IMR-90 (cell line): ENCODE data around the gene OR8B2. TPM values are rescaled to one million over a fixed set of nuclear protein-coding genes. Genes with fewer than 3 reads are reported as not detected.
A peak's percentile ranks its signal among the peaks of the same experiment; 100 is the strongest.
"Not testable (repeated sequence)": the region's sequence is repeated elsewhere in the genome, so short reads cannot be mapped to it uniquely, and the experiment has no call there.

ENCODE experiments used
- ATAC-seq: fragments of 200-7000 bp; cut with Tn5 transposase; 2 replicates; pipeline ENCODE4 v1.9.1; 2020; ENCODE audit warnings: low read depth, mild to moderate bottlenecking, moderate library complexity
- BruUV-seq: library from RNA; stranded (reverse); fragments of 400-500 nt; replicated peaks from 2 replicates; lab custom pipeline; 2021; lab: Mats Ljungman, UMichigan
- CTCF ChIA-PET: fragments of 300-600 bp; formaldehyde crosslinking; extraction: SDS; loops from one replicate; lab custom pipeline; 2021; ENCODE audit warnings: antibody characterized with exemption; lab: Yijun Ruan, JAX
- POLR2A ChIA-PET: fragments of 300-600 bp; sonication (Branson Sonifier 250); formaldehyde crosslinking; loops from one replicate; lab custom pipeline; 2022; ENCODE audit warnings: antibody characterized with exemption; ENCODE audit not compliant: unreplicated experiment; lab: Charles Lee
- DNase-seq: peaks from one replicate; pipeline ENCODE4 v3.0.0; 2013
- H2AFZ ChIP-seq: replicated peaks from 2 replicates; pipeline ENCODE3; 2013; ENCODE audit warnings: low read length, mild to moderate bottlenecking; ENCODE audit not compliant: poor library complexity
- H2AK5ac ChIP-seq: 2 replicates; pipeline ENCODE4 v1.6.1; 2013; ENCODE audit warnings: low read depth, low read length, inconsistent platforms
- H2AK9ac ChIP-seq: replicated peaks from 2 replicates; pipeline ENCODE3; 2013; ENCODE audit warnings: mild to moderate bottlenecking, low read depth, low read length, moderate library complexity; ENCODE audit not compliant: poor library complexity
- H2BK120ac ChIP-seq: 2 replicates; pipeline ENCODE4 v1.6.1; 2013; ENCODE audit warnings: low read depth, low read length, inconsistent platforms
- H2BK15ac ChIP-seq: 3 replicates; pipeline ENCODE4 v1.6.1; 2013; ENCODE audit warnings: low read depth, low read length, inconsistent platforms
- H2BK20ac ChIP-seq: 2 replicates; pipeline ENCODE4 v1.6.1; 2013; ENCODE audit warnings: low read depth, mild to moderate bottlenecking, inconsistent platforms, low read length, moderate library complexity
- H2BK5ac ChIP-seq: 2 replicates; pipeline ENCODE4 v1.6.1; 2013; ENCODE audit warnings: mild to moderate bottlenecking, low read depth, low read length, inconsistent platforms; ENCODE audit not compliant: poor library complexity, severe bottlenecking
- H3K14ac ChIP-seq: replicated peaks from 2 replicates; pipeline ENCODE4 v1.6.1; 2013; ENCODE audit warnings: low read depth, low read length, inconsistent platforms
- H3K18ac ChIP-seq: 2 replicates; pipeline ENCODE4 v1.6.1; 2013; ENCODE audit warnings: low read depth, low read length, control low read depth
- H3K23ac ChIP-seq: 2 replicates; pipeline ENCODE4 v1.6.1; 2013; ENCODE audit warnings: low read depth, low read length, inconsistent platforms
- H3K27ac ChIP-seq: 2 replicates; pipeline ENCODE4 v1.5.1; 2013; ENCODE audit warnings: mild to moderate bottlenecking, control low read depth, low read length; ENCODE audit not compliant: insufficient read depth
- H3K27me3 ChIP-seq: 2 replicates; pipeline ENCODE4 v1.6.1; 2013; ENCODE audit warnings: low read length; ENCODE audit not compliant: control insufficient read depth, insufficient read depth
- H3K36me3 ChIP-seq: 2 replicates; pipeline ENCODE4 v1.6.1; 2013; ENCODE audit warnings: low read length, mixed read lengths; ENCODE audit not compliant: control insufficient read depth, insufficient read depth
- H3K4ac ChIP-seq: 2 replicates; pipeline ENCODE4 v1.6.1; 2013; ENCODE audit warnings: low read depth, low read length, inconsistent platforms
- H3K4me1 ChIP-seq: 2 replicates; pipeline ENCODE4 v1.6.1; 2013; ENCODE audit warnings: low read length, mixed read lengths; ENCODE audit not compliant: control insufficient read depth, insufficient read depth
- H3K4me2 ChIP-seq: 2 replicates; pipeline ENCODE4 v1.6.1; 2013; ENCODE audit warnings: low read depth, mild to moderate bottlenecking, control low read depth, low read length, moderate library complexity
- H3K4me3 ChIP-seq: 2 replicates; pipeline ENCODE4 v1.5.1; 2013; ENCODE audit warnings: low read depth, mild to moderate bottlenecking, control low read depth, low read length, moderate library complexity; ENCODE audit not compliant: insufficient read depth
- H3K56ac ChIP-seq: 2 replicates; pipeline ENCODE4 v1.6.1; 2013; ENCODE audit warnings: low read length, inconsistent platforms; ENCODE audit not compliant: insufficient read depth; ENCODE audit errors: extremely low read depth
- H3K79me1 ChIP-seq, 2 experiments: 2 replicates each; pipeline ENCODE4 v1.6.1; 2013; ENCODE audit warnings: low read length in 2 of 2, inconsistent platforms in 1 of 2, low read depth in 1 of 2
- H3K9ac ChIP-seq: 2 replicates; pipeline ENCODE4 v1.6.1; 2013; ENCODE audit warnings: low read depth, low read length, control low read depth
- H3K9me1 ChIP-seq: 2 replicates; pipeline ENCODE4 v1.6.1; 2013; ENCODE audit warnings: low read length, inconsistent platforms; ENCODE audit not compliant: insufficient read depth
- H3K9me3 ChIP-seq: 2 replicates; pipeline ENCODE4 v1.6.1; 2013; ENCODE audit warnings: low read length; ENCODE audit not compliant: control insufficient read depth, insufficient read depth
- H4K20me1 ChIP-seq: 2 replicates; pipeline ENCODE4 v1.6.1; 2013; ENCODE audit warnings: low read length, inconsistent platforms; ENCODE audit not compliant: insufficient read depth
- H4K5ac ChIP-seq: 2 replicates; pipeline ENCODE4 v1.6.1; 2013; ENCODE audit warnings: mild to moderate bottlenecking, low read depth, low read length, control low read depth
- H4K8ac ChIP-seq, 2 experiments: 2 replicates each; pipeline ENCODE4 v1.6.1; 2013; ENCODE audit warnings: low read depth in 2 of 2, low read length in 2 of 2, control low read depth in 1 of 2, inconsistent platforms in 1 of 2
- H4K91ac ChIP-seq: 2 replicates; pipeline ENCODE4 v1.6.1; 2013; ENCODE audit warnings: low read depth, low read length, inconsistent platforms; ENCODE audit not compliant: insufficient read depth
- NFE2L2 ChIP-seq: fragments of 150-350 bp; IDR thresholded peaks from 2 replicates; pipeline ENCODE4 v1.6.1; 2016; ENCODE audit warnings: low read depth, mild to moderate bottlenecking, low read length
- WGBS, 2 experiments: methylation state at CpG; one replicate each; pipeline versions ENCODE4 v1.1.5 to v1.1.7; 2013; ENCODE audit warnings: missing lambda C conversion rate in 2 of 2; ENCODE audit not compliant: insufficient read length in 1 of 2; ENCODE audit errors: extremely low coverage in 2 of 2; 5-methylcytosine and 5-hydroxymethylcytosine counted together
- dilution Hi-C: fragments of 300-500 bp; cut with HindIII; formaldehyde crosslinking; loops from one replicate; pipeline ENCODE4 v1.14.3; 2018; ENCODE audit warnings: low sequenced_read_pairs; ENCODE audit not compliant: unreplicated experiment
- in situ Hi-C: fragments of 300-500 bp; cut with MboI; formaldehyde crosslinking; loops from 3 replicates; pipeline ENCODE4 v1.14.3; 2019; ENCODE audit warnings: low sequenced_read_pairs, inconsistent platforms, mixed read lengths
- intact Hi-C: fragments of 100-400 bp; cut with micrococcal nuclease; formaldehyde crosslinking; loops from 2 replicates; pipeline ENCODE4 v1.10.0; 2022
- polyA plus RNA-seq, 3 experiments: library from polyadenylated mRNA; depleted of rRNA; stranded (reverse); fragments of >200 nt; gene quantifications; 2 replicates each; pipeline ENCODE4 v1.2.3, GENCODE V29; 2012; ENCODE audit warnings: low replicate concordance in 1 of 3
- total RNA-seq: library from RNA; depleted of rRNA; stranded (reverse); fragments of >200 nt; gene quantifications from 2 replicates; pipeline ENCODE4 v1.2.3, GENCODE V29; 2012

OR8B2 gene
- total and polyA plus RNA-seq, 2 of the 4 experiments (the other 2 are of a cell fraction) = not detected

- TF ChIP-seq NFE2L2 = peak; percentile 81
- H2BK15ac ChIP-seq, H3K79me1 ChIP-seq, H3K18ac ChIP-seq, H4K91ac ChIP-seq, H3K4me2 ChIP-seq, H3K9me3 ChIP-seq, H3K4ac ChIP-seq, H2AK5ac ChIP-seq, H2BK120ac ChIP-seq, H3K9me1 ChIP-seq, H2AK9ac ChIP-seq, H3K9ac ChIP-seq, BruUV-seq, H3K4me1 ChIP-seq, H3K27me3 ChIP-seq, in situ Hi-C loops, H3K27ac ChIP-seq, H3K14ac ChIP-seq, H3K23ac ChIP-seq, POLR2A ChIA-PET, H4K5ac ChIP-seq, H2AFZ ChIP-seq, dilution Hi-C loops, ATAC-seq, H3K4me3 ChIP-seq, intact Hi-C loops, DNase-seq, H4K20me1 ChIP-seq, H2BK20ac ChIP-seq, H3K36me3 ChIP-seq, H4K8ac ChIP-seq, H3K56ac ChIP-seq, H2BK5ac ChIP-seq: not testable (repeated sequence)
- CTCF ChIA-PET = interaction anchor here (0.6 kb wide), 1 partner anchor 26 kb away, joined by 3 read pairs; no protein-coding TSS in a partner anchor
- WGBS, 2 experiments = no CpG with 5 or more reads among the region's 4 CpGs
Measured at GRCh38 chr11:124396847-124397246, 12.5 kb upstream of the OR8B2 start.
